ENCODE data around the gene KRT4. TPM values are rescaled to one million over a fixed set of nuclear protein-coding genes. Genes with fewer than 3 reads are reported as not detected.

The KRT4 gene
- total and polyA plus RNA-seq, 12 donors, result 2.5 TPM; not detected in 11

DNA sequence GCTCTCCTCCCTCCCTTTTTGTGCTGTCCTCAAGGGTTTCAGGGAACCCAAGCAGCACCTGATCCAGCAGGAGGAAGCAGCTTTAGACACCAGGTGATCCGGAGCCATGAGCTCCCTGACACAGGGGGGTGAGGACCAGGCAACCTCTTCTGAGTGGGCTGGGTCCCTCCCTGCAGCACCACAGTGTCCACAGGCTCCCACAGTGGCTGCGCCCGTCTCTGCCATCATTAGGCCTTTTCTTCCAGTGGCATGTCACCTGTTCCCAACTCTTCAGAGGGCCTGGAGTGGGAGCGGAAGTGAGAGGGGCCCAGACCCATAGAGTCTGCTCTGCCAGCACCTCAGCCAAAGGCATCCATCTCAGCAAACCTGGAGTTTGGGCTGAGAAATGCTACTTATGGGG lies 36.4 kb downstream of the KRT4 start:
- H3K27me3 ChIP-seq, result peaks cover 0 to 67% (median 19%) of the 10 kb centered on the region in 7 donors
- H3K4me1 ChIP-seq, result no peaks in the 10 kb centered on the region
- DNase-seq (no peak), ATAC-seq (no peak)
- TF ChIP-seq CTCF (IDR thresholded peaks at IDR 0.05), result no peak
- WGBS, 2 donors, result 91 to 97% methylated on average over 4 of the region's 4 CpGs
- no peaks in the 10 kb centered on the region for H3K36me3 ChIP-seq
- no peak overlapping the region for H3K27ac ChIP-seq
- no peak overlapping the region for H3K4me3 ChIP-seq
- intact Hi-C loops (cut with DNase I), result no loop called here
- no peaks in the 10 kb centered on the region for H3K9me3 ChIP-seq

- H3K4me3 ChIP-seq, result no peak within 1 kb of the TSS
- no peak for ATAC-seq
- WGBS, 2 donors, result 89% methylated on average over 8 of the region's 8 CpGs
- no peaks in the 10 kb centered on the region for H3K9me3 ChIP-seq
- no peaks in the 10 kb centered on the region for H3K36me3 ChIP-seq
- TF ChIP-seq CTCF (IDR thresholded peaks at IDR 0.05), result no peak
- DNase-seq, result no peak
- no peaks in the 10 kb centered on the region for H3K4me1 ChIP-seq
- peaks cover 0 to 69% (median 14%) of the 10 kb centered on the region in 7 donors for H3K27me3 ChIP-seq
- intact Hi-C loops (cut with DNase I), result no loop called here
- no peak within 1 kb of the TSS for H3K27ac ChIP-seq
Measured at GRCh38 chr12:52776913-52777395, 37.0 kb downstream of the KRT4 start, which contains the start of gene KRT76. Gene KRT76, minus strand, starts transcription at chr12:52777345. Its CDS starts 54 bp downstream, at chr12:52777291.

- H3K27me3 ChIP-seq, result peaks cover 0 to 67% (median 12%) of the 10 kb centered on the region in 7 donors
- ATAC-seq, result no peak
- WGBS, 2 donors, result 78 to 87% methylated on average over 5 of the region's 5 CpGs
Measured at GRCh38 chr12:52776435-52776834, 37.5 kb downstream of the KRT4 start.

GRCh38 chr12:52774629-52775250 lies 39.2 kb downstream of the KRT4 start:
- no peak for TF ChIP-seq CTCF (IDR thresholded peaks at IDR 0.05)
- Histone ChIP-seq H3K27ac (no peak overlapping the region), H3K9me3 (no peaks in the 10 kb centered on the region), H3K27me3 (peaks cover 0 to 60% (median 20%) of the 10 kb centered on the region in 7 donors), H3K36me3 (no peaks in the 10 kb centered on the region), H3K4me1 (no peaks in the 10 kb centered on the region), H3K4me3 (no peak overlapping the region)
- DNase-seq (no peak), ATAC-seq (peak in 1 of 8 donors; percentile 45)
- intact Hi-C loops (cut with DNase I), result no loop called here
- WGBS, 2 donors, result 55 to 56% methylated on average over 8 of the region's 8 CpGs

More at GRCh38 chr12:52776435-52776834, 37.5 kb downstream of the KRT4 start:
- H3K9me3 ChIP-seq, result no peaks in the 10 kb centered on the region
- no peaks in the 10 kb centered on the region for H3K4me1 ChIP-seq
- no peak overlapping the region for H3K4me3 ChIP-seq
- intact Hi-C loops (cut with DNase I), result no loop called here
- DNase-seq, result no peak
- no peaks in the 10 kb centered on the region for H3K36me3 ChIP-seq
- no peak for TF ChIP-seq CTCF (IDR thresholded peaks at IDR 0.05)
- no peak overlapping the region for H3K27ac ChIP-seq

Data from heart right ventricle (tissue), 16 donors.